Measurements from ENCODE around the gene CHRNB2.

Gene CHRNB2

DNA sequence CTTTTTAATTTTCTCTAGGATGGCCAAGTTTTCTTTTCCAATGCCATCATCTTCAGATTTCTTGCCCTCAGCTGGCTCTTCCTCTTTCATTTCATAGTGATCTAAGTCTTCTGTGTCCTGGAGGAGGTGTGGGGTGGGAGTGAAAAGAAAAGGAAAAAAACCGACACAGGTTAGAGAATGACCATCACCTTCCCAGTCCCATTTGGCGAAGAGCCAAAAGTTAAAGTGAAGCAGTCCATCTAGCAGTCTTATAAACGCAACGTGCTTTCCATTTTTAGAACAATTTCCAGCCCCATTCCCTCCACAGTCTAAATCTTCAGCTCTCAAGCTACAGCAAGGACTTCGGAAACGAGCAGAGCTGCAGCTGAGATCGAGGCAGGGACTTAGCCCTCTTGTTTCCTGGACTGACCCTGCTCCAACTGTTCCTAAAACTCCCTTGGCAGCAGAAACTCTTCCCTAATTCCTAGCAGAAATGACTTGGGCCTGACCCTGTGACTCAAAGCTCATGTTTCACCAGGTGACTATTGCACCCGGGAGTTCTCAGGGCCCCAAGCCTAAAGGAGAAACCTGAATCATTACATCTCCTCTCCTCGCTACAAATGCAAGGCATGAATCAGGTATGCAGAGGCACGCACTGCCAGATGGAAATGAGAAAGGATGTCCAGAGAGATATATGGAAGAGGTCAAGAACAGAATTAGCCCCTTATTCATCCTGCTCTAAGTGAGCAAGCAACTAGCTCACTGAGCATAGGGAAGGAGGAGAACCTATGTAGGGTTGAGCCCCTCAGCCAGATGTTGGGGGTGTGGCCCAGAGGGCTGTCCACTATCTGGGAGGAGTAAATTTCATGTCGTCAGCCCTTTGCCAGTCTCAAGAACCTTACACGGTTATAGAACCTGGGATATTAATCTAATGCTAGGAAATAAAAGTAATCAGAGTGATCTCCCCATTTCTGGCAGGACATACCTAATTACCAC lies 14.2 kb upstream of the CHRNB2 start:
- no peak for DNase-seq

DNA sequence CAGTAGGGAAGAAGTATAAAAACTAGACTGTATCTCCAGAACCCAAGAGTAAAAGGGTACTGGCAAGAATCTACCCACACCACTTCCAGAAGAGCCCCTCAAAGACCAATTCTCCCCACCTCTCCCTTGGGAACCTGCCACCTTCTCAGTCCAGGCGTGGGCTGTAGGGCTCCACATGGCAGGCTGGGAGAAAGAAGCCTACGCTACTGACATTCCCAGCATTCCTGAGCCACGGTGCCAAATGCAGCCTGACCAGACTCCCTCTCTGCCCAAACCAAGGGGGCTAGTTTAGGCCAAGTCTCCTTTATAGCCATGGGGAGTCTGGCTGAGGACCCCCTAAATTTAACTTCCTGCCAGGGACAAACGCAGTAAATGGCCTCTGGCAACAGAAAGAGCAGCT lies 11.2 kb upstream of the CHRNB2 start:
- no peak for DNase-seq

DNA sequence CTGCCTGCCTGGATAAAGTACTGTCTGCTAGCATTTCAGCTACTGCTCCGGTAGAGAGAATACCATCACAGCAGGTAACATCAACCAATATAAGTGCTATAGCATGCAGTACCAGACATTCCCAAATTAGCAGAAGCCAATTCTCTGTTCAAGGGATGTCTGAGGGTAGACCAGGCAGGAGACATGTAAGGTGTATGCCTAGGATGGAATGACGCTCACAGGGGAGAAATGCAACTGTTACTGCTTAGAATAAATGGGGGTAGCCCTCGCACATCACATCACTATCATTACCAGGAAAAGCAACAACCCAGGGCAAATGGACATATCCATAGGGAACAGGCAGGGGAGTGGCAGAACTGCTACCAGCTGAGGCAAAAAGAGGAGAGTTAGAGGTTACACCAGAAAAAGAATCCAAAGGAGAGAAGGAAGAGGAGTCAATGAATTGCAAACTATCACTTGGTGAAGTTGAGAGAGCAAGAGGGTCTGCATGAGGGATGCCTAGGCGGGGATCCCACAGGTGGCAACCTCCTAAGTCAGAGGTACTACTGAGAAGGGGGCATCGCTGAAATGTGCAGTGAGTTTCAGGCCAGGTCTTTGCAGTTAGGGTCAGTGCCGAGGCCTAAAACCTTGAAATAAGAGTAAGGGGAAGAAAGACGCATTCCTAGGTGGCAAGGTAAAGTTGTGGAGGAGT lies 10.2 kb upstream of the CHRNB2 start:
- DNase-seq, result no peak

DNA sequence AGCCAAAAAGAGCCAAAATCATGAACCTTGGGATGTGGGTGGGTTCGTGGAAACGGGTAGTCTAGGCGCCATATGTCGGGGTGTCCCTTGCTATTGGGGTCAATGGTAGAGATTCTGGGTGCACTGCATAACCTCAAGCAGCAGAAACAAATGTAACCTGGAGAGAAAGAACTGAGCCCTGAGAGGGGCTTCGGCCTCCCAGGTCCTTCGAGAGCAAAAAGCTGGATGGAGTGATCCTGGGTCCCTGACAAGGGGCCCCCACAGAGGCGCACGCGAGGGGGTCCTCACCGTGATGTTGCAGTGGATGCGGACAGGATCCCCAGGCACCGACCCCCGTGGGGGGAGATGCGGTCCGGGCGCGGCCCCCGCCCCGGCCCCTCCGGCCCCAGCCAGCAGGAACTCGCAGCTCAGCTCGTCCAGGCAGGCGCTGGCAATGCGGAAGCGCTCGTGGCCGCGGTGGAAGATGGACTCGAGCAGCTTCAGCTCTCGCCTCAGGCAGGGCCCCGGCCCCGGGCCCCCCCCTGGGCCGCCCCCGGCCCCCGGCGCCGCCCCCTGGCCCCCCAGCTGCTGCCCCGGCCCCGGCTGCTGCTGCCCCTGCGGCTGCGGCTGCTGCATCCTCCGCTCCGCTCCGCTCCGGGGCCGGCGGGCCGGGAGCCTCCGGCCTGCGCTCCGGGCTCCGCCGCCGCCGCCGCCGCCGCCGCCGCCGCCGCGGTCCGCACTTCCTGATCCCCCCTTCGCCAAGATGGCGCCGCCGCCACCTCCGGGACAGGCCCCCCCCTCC lies 9.4 kb upstream of the CHRNB2 start, which contains the start of gene UBE2Q1:
Gene UBE2Q1 (minus strand): TSS at position 724 of the 781 bp plus-strand sequence. CDS start 109 bp downstream, at position 615.
- DNase-seq, result no peak

DNA sequence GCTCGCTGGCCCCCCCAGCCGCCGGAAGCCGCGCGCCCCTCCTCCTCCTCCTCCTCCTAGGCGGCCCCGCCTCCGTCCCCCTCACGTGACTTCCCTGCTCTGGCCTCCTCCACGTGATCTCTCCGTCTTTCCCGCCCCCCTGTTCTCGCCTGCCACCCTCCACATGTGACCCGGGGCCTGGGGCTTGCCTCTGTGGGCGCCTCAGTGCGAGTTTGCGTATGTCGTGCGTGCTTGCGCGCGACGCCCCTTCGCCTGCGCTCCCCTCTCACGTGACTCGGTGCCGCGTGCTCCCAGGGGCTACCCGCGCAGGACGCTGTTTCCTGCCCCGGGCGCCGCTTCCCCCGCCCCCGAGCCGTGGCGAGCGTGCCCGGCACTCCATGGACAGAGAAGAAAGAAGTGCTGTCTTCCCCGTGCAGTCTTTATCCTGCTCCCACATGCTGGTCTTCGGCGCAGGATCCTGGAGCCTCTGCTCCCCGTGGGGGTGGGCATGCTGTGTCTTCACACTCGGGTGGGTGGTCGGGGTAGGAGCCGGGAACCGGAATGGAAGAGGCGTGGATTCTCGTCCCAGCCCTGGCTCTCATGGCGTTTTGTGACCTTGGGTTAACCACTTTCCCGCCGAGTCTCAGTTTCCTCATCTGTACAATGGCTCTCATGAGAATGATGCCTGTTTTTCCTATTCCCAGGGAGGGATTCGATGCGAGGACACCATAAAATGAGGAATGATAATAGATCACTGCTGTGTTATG lies 8.7 kb upstream of the CHRNB2 start:
- DNase-seq, result peak; percentile 99

DNA sequence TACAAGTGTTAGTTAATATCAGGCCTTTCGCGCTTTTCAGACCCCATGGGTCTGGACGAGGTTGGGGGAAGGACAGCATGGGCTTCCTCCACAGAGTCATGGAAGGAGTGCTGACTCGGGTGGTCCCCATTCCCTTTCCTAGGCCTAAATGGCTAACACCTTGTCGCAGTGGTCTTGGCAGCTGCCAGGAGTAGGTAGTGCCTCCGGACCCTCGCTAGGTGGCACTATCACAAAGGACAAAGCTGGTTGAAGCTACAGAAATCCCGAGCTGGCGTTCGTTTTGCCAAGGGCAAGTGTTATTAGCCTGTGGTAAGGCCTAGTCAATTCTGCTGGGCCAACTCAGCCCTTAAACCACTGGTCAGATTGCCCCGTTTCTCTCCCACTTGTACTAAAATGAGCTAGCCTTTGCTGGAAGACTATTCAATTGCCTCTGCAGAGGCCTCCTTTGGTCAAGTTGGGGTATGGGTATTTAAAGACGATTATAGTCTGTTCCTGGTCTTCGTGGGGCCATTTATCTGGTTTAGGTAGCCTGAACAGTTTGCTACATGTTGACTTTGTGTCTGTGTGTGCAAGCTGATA lies 8.0 kb upstream of the CHRNB2 start:
- DNase-seq, result peak; percentile 70

DNA sequence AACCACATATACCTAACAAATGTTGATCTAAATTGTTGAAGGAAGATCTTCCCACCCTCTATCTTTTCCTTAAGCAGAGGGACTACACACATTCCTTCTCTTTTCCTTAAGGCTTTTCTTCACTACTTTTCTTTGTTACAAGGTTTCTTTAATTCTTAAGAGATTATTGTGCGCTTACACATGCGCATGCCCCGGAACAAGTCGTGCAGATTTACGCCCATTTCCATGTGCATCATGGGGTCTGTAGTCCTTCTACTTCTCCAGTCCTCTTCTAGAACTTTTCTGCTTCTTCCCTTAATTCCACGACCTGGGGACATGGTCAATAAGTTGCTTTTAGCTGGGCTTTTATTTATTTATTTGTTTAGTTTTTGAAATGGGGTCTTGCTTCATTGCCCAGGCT lies 1.7 kb upstream of the CHRNB2 start:
- DNase-seq, result no peak

DNA sequence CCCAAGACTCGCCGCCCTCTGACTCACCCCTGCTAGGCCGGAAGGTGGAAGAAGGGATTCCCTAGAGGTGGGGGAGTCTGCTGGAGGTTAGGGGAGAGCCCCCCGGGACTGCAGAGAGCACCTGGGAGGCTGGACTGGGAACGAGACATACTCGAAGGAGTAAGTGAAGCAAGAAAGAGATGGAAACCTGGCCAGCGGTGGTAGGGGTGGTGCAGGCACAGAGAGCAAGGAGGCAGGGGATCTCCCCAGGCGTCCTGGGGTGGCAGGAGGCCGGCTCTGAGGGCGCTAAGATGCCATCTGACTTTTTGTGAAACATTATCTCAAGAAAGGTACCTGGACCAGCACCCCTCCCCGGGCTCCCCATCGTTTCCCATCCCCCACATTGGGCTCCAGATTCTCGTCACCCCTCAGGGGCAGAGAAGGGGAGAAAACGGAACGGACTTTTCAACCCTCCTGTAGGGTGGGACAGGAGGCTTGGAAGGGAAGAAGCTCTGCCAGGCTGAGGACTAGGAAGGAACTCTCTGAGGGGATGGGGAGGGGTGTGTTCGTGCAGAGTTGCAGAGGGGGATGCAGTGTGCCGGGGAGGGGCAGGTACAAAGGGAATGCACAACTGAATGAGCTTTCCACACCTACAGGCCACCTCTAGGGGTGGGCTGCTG lies 708 bp downstream of the CHRNB2 start:
- no peak for DNase-seq

DNA sequence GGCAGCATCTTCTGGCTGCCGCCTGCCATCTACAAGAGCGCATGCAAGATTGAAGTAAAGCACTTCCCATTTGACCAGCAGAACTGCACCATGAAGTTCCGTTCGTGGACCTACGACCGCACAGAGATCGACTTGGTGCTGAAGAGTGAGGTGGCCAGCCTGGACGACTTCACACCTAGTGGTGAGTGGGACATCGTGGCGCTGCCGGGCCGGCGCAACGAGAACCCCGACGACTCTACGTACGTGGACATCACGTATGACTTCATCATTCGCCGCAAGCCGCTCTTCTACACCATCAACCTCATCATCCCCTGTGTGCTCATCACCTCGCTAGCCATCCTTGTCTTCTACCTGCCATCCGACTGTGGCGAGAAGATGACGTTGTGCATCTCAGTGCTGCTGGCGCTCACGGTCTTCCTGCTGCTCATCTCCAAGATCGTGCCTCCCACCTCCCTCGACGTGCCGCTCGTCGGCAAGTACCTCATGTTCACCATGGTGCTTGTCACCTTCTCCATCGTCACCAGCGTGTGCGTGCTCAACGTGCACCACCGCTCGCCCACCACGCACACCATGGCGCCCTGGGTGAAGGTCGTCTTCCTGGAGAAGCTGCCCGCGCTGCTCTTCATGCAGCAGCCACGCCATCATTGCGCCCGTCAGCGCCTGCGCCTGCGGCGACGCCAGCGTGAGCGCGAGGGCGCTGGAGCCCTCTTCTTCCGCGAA lies 3.8 kb downstream of the CHRNB2 start:
- DNase-seq, result no peak

DNA sequence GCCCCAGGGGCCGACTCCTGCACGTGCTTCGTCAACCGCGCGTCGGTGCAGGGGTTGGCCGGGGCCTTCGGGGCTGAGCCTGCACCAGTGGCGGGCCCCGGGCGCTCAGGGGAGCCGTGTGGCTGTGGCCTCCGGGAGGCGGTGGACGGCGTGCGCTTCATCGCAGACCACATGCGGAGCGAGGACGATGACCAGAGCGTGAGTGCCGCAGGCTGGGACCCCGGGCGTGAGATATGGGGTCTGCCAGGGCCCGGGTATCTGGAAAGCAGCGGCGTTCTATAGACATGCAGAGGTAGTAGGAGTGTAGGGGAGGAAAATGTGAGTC lies 4.3 kb downstream of the CHRNB2 start:
- DNase-seq, result no peak

DNA sequence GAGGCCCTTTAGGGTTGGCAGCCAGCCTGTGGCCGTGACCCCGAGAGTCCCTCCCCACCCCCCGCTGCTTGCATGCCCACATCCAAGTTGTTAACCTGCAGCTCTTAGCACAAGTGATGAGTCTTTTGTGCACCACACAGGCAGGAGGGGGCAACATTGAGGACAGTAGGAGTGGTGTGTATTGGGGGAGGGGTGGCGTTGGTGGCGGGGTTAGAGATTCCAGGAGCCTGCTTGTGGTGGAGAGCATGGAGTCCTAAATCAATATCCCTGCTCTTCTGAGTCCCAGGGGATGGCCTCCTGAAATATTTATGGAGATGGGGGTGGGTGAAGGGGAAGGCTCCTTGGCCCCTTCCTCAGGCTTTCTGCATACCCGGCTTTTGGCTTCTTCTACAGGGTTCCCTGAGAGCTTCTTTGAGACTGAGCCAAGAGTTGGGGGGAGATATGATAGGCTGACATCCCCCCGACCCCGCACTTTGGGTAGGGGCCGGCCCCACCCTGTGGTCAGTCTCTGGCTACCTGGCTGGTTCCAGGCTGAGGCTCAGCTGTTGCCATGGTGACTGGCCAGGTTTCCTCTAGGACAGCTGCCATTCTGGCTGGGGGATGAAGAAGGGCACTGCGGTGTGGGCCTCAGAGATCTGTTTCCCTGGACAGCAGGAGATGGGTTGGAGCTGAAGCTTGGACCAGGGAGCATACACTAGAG lies 5.0 kb downstream of the CHRNB2 start:
- no peak for DNase-seq

DNA sequence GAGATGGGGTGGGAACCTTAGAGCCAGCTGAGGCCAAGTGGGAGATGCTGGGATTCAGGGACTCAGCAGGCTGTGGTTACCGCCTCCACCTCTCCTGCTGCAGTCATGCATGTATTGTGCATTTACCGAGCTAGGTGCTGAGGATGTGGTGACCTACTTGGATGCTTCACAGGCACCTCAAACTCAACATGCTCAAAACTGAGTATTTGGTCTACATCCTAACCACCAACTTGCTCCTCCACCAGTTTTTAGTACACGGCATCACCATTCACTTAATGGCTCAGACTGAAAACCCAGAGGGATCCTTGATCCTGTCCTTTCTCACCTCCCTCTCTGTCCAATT lies 5.6 kb downstream of the CHRNB2 start:
- no peak for DNase-seq

DNA sequence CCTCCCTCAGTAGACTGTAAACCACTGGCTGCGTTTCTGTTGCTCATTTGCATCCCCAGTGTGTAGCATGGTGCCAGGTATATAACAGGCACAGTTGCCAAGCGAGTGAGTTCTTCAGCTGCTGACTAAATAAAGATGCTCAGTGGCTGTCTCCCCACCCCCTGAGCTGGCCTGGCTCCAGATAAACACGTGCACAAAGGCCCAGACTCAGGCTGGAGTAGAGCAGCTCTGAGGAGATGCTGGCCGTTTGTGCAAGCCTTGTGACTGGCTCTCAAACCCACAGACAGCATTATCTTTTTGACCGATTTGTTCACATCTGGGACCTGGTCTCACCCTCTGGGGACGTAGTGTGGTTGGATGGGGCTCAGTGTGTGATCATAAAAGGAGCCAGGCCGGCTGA lies 7.1 kb downstream of the CHRNB2 start:
- no peak for DNase-seq

DNA sequence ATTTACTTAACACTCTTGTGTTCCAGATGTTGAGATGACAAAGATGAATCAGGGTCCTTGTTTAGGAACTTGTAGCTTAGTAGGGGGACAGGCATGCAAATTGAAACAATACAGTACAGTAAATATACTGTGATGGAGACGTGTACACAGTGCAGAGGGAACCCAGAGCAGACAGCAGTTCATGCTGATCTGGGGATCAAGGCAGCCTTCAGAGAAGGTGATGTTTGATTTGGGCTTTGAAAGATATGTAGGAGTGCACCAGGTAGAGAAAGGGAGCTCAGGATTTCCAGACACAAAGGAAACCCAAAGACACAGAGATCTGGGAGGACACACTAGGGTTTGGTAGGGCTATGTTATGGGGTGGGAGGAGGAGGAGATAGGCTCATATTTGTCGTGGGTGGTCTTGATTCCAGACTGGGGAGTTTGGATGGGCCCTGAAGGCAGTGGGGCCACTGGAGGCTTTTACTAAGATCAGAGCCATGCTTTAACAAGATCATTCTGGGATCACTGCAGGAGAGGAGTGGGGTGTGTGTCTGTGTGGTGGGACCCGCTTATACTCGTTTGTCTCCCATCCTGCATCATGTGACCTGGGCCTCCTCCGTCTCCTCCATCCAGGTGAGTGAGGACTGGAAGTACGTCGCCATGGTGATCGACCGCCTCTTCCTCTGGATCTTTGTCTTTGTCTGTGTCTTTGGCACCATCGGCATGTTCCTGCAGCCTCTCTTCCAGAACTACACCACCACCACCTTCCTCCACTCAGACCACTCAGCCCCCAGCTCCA lies 7.8 kb downstream of the CHRNB2 start:
- DNase-seq, result no peak

DNA sequence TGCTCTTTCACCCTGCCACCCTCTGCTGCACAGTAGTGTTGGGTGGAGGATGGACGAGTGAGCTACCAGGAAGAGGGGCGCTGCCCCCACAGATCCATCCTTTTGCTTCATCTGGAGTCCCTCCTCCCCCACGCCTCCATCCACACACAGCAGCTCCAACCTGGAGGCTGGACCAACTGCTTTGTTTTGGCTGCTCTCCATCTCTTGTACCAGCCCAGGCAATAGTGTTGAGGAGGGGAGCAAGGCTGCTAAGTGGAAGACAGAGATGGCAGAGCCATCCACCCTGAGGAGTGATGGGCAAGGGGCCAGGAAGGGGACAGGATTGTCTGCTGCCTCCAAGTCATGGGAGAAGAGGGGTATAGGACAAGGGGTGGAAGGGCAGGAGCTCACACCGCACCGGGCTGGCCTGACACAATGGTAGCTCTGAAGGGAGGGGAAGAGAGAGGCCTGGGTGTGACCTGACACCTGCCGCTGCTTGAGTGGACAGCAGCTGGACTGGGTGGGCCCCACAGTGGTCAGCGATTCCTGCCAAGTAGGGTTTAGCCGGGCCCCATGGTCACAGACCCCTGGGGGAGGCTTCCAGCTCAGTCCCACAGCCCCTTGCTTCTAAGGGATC lies 8.5 kb downstream of the CHRNB2 start:
- DNase-seq, result no peak

DNA sequence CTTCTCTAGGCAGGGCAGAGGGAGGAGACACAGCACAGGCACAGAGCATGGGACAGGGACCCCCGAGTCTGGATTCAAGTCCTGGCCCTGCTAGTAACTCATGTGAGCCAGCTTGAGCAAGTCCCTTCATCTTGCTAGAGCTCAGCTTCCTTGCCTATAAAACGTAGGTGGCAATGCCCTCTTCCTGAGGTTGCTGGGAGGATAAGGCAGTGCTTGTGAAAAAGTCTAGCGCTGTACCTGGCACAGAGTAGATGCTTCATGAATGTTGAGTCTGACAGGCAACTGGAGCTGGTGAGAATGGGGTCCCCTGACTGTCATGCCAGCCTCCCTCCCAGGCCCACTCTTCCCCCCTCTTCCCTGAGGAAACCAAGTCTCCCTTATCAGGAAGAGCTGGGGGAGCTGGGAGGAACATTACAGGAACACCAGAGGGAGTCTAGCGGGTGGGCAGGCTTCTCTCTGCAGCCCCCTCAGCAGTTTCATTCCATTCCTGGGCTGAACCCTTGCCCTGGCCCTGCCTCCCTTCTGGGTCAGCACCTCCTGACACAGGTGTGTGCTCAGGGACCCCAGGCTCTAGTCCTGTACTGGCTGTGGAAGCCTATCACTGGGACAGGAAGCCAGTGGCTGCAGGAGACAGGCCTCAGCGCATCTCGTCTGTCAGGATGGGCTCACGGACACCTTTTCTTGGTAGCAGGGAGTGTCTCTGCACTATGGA lies 9.9 kb downstream of the CHRNB2 start:
- DNase-seq, result no peak

DNA sequence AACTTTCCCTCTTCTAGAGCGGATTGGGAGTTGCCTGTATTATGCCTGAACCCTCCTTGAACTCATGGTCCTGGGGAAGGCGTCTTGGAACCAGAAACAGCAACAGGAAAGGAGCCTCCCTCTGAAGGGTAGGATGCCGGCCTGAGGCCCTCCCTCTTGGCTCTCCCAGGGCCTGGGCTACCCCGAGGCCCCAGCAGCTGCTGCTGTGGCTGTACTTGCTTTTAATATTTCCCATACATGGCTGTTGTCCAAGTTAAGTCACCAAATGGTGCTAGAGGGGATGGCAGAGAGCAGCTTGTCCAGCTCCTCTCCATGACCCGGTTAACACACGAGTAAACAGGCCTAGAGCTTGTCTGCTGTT lies 10.5 kb downstream of the CHRNB2 start:
- DNase-seq, result no peak

DNA sequence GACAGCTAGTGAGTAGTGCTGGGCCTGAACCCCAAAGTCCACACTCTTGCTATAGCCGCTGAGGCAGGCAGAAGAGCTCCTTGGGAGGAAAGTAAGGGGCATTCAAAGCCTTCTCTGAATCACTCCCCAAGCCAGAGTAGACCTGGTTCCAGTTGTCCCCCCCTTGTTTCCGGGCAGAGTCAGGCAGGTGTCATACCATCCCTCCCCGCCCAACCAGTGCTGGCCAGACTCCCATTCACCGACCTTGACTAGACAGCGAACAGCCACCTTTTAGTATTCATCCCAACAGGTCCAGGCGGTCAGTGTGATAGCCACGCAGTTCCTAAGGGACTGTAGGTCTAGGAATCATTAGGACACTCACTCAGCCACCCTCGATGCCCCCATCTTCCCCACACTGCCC lies 11.8 kb downstream of the CHRNB2 start:
- DNase-seq, result no peak

DNA sequence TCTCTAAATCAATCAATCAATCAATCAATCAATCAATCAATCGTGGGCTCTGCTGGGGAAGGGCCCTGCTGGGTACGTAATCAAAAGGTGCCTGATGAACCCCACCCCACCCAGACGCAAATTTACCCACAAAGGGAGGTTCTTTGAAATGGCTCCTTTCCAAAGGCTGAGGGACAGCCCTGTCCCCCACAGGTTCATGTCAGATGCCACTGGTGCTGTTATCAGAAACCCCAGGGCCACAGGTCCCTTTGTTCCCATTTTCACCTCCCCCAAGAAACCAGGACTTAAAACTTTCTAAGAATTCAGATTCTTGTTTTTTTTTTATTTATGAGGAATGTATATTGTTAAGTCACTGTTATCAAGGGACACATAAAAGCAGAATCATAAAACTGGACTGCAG lies 14.2 kb downstream of the CHRNB2 start:
- DNase-seq, result no peak

Data from activated CD4-positive, alpha-beta T cell treated with anti-CD3 and anti-CD28 coated beads for 1 hour (primary cell).